Neural progenitor cell (in vitro differentiated cells): Measurements from ENCODE around the gene IRX3.

Experiments used
- EZH2phosphoT487 ChIP-seq: fragments of 200-600 bp; sonication (generic); IDR thresholded peaks from 2 replicates; pipeline ENCODE4 v1.6.1; 2017; ENCODE audit warnings: antibody characterized with exemption
- TF ChIP-seq, protein P1 (sequence below): fragments of 200-600 bp; sonication (generic); IDR thresholded peaks from 2 replicates; pipeline ENCODE4 v1.5.1; 2017; ENCODE audit warnings: antibody characterized with exemption, mild to moderate bottlenecking

DNA sequence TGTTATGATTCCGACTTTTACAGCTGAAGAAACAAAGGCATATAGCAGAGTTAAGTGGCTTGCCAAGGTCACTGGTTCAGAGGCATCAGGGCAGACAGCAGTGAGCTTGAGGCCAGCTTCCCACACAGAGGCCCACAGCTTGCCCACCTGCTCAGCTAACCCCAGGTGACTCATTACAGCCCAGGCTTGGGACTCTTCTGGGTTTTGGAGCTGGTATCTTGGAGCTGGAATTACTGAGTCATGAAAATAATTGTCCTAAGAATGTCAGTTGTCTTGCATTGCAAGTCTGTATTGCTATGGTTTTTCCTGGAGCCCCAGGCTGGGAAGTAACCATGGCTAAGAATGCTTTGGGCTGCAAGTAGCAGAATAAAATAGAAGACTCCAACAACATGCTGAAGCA, 32.4 kb upstream of the IRX3 start:
- TF ChIP-seq, protein P1, sequence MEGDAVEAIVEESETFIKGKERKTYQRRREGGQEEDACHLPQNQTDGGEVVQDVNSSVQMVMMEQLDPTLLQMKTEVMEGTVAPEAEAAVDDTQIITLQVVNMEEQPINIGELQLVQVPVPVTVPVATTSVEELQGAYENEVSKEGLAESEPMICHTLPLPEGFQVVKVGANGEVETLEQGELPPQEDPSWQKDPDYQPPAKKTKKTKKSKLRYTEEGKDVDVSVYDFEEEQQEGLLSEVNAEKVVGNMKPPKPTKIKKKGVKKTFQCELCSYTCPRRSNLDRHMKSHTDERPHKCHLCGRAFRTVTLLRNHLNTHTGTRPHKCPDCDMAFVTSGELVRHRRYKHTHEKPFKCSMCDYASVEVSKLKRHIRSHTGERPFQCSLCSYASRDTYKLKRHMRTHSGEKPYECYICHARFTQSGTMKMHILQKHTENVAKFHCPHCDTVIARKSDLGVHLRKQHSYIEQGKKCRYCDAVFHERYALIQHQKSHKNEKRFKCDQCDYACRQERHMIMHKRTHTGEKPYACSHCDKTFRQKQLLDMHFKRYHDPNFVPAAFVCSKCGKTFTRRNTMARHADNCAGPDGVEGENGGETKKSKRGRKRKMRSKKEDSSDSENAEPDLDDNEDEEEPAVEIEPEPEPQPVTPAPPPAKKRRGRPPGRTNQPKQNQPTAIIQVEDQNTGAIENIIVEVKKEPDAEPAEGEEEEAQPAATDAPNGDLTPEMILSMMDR: no peak
- no peak for TF ChIP-seq EZH2phosphoT487
